ENCODE data around the gene PRKAB2.
A peak's percentile ranks its signal among the peaks of the same experiment; 100 is the strongest.
"Not testable (repeated sequence)": the region's sequence is repeated elsewhere in the genome, so short reads cannot be mapped to it uniquely, and the experiment has no call there.

PRKAB2 gene

DNA sequence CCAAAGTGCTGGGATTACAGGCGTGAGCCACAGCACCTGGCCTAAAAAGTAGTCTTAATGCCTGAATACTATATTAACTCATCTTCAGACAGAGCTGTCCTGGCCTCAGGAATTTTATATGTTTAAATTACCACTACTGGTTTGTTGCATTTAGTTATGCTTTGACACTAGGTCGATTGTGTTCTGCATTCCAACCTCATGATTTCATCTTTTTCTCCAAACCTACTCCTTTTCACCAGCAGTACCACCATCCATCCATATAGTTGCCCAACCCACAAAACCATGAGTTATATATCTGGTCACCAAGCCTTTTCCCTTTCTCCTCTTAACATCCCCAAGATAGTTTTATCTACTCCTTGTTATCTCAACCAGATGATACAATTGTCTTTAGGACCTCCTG lies 30.3 kb upstream of the PRKAB2 start:
- TF ChIP-seq, protein P1, sequence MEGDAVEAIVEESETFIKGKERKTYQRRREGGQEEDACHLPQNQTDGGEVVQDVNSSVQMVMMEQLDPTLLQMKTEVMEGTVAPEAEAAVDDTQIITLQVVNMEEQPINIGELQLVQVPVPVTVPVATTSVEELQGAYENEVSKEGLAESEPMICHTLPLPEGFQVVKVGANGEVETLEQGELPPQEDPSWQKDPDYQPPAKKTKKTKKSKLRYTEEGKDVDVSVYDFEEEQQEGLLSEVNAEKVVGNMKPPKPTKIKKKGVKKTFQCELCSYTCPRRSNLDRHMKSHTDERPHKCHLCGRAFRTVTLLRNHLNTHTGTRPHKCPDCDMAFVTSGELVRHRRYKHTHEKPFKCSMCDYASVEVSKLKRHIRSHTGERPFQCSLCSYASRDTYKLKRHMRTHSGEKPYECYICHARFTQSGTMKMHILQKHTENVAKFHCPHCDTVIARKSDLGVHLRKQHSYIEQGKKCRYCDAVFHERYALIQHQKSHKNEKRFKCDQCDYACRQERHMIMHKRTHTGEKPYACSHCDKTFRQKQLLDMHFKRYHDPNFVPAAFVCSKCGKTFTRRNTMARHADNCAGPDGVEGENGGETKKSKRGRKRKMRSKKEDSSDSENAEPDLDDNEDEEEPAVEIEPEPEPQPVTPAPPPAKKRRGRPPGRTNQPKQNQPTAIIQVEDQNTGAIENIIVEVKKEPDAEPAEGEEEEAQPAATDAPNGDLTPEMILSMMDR (conservative IDR thresholded peaks at IDR 0.05), result no peak
- no peak for TF ChIP-seq ZFX (IDR thresholded peaks at IDR 0.05)

DNA sequence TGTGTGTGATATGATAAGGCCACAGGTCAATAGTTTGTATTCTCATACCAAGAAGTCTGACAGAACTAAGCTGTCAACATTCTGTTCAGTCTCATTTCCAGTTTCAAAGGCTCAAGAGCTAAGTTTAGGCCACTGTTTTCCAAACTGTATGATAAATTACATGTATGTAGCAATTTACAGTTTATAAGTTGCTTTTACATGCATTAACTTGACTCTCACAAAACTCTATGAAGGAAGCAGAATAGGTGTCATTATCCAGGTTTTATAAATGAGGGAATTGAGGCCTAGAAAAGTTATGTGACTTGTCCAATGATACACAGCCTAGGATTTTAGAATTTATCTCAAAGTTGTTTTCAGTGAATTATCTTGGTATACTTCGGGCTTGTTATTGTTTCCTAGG lies 29.5 kb upstream of the PRKAB2 start:
- no peak for TF ChIP-seq ZFX (IDR thresholded peaks at IDR 0.05)
- TF ChIP-seq, protein P1 (conservative IDR thresholded peaks at IDR 0.05), result no peak
- H3K27ac ChIP-seq, result no peak overlapping the region

More for the DNA sequence above, 30.3 kb upstream of the PRKAB2 start:
- no peak overlapping the region for H3K27ac ChIP-seq

DNA sequence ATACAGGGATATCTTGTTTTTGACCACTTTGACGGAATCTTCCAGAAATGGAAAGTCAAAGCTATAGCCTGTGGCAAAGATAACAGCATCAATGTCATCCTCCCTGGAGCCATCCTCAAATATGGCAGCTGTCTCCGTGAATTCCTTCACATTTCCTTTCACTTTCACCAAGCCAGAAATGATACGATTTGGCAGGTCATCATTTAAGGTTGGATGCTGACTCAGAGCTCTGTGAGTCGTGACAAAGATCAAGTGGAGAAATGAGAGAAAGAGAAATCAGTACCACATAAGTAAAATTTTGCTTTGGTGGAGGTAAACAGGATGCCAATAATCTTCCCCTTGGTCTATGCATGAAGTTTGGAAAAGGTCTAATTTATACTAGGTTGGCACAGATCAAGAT lies 29.0 kb upstream of the PRKAB2 start:
- TF ChIP-seq, protein P1 (conservative IDR thresholded peaks at IDR 0.05), result no peak
- TF ChIP-seq ZFX (IDR thresholded peaks at IDR 0.05), result no peak

DNA sequence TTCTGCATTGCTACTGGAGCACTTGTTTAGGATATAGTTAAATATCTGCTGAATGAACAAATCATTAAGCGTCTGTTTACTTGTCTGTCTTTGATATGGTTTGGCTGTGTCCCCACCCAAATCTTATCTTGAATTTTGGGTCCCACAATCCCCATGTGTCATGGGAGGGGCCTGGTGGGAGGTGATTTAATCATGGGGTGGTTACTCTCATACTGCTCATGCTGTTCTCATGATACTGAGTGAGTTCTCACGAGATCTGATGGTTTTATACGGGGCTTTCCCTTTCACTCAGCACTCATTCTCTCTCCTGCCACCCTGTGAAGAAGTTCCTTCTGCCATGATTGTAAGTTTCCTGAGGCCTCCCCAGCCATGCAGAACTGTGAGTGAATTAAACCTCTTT lies 25.1 kb upstream of the PRKAB2 start:
- not testable (repeated sequence) for H3K27ac ChIP-seq

More for the DNA sequence above, 29.0 kb upstream of the PRKAB2 start:
- H3K27ac ChIP-seq, result no peak overlapping the region

DNA sequence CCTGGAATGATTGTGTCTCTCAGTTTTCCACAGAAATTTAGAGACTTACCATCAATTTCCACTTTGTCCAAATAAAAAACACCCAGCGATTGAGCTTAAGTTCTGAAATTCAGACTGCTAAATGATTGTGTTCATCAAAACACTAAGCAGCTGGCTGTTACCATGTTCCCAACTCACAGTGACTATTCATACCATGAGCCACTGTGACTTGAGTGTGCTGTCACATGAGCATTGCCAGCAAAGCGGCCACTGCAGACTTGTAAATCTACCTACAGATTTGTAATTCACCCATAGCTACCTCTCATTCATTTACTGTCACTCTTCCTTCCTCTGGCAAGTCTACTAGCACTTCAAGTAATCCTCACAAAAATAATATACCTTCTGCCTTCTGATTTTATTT lies 17.2 kb upstream of the PRKAB2 start:
- TF ChIP-seq, protein P1 (conservative IDR thresholded peaks at IDR 0.05), result no peak
- no peak for TF ChIP-seq ZFX (IDR thresholded peaks at IDR 0.05)

DNA sequence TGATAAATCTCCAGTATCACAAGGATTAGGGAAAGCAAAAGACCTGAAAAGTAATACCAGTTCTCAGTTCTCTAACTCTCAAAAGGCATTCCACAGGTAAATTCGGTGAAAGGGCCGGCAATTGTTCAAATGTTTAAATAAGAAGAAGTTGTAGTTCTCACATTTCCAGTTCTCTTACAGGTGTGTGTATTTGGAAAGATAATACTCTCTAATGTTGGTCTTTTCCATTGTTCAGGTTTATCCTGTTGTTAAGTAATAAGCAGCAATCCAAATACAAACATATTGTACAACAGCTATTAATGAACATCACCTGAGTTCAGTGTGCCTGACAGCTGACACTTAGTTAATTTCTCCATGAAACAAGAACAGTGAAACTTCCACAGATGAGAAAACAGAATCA lies 13.2 kb upstream of the PRKAB2 start:
- no peak overlapping the region for H3K27ac ChIP-seq
- no peak for TF ChIP-seq ZFX (IDR thresholded peaks at IDR 0.05)
- TF ChIP-seq, protein P1 (conservative IDR thresholded peaks at IDR 0.05), result no peak

More for the DNA sequence above, 17.2 kb upstream of the PRKAB2 start:
- no peak overlapping the region for H3K27ac ChIP-seq

DNA sequence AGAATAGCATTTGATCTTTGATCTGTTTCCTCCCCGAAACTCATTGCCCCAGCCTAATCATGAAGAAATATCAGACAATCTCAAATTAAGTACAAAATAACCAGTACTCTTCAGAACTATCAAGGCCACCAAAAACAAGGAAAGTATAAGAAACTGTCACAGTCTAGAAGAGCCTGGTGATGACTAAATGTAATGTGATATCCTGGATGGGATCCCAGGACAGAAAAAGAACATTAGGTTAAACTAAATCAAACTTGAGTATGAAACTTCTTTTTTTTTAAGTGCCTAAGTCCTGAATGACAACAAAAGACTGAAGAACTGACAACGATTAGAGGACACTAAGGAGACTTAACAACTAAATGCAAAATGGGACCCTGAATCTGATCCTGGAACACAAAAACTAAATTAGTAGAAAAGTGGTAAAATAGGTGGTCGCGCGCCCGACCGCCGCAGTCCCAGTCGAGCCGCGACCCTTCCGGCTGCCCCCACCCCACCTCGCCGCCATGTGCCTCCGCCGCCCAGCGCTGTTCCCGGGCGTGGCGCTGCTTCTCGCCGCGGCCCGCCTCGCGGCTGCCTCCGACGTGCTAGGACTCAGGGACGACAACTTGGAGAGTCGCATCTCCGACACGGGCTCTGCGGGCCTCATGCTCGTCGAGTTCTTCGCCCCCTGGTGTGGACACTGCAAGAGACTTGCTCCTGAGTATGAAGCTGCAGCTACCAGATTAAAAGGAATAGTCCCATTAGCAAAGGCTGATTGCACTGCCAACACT lies 5.5 kb upstream of the PRKAB2 start:
- H3K27ac ChIP-seq, result peak overlapping the region; percentile 9; the same call in 1 of the 2 replicates

More for the DNA sequence above, 5.5 kb upstream of the PRKAB2 start:
- TF ChIP-seq ZFX (IDR thresholded peaks at IDR 0.05), result no peak
- TF ChIP-seq, protein P1 (conservative IDR thresholded peaks at IDR 0.05), result no peak
